RPMI8226 (cell line): ENCODE measurements around the gene CEACAM7.
A peak's percentile ranks its signal among the peaks of the same experiment; 100 is the strongest.
"Not testable (repeated sequence)": the region's sequence is repeated elsewhere in the genome, so short reads cannot be mapped to it uniquely, and the experiment has no call there.

Experiments used
- DNase-seq: peaks from one replicate; pipeline ENCODE4 v3.0.0-alpha.2; 2015

CEACAM7 gene

DNA sequence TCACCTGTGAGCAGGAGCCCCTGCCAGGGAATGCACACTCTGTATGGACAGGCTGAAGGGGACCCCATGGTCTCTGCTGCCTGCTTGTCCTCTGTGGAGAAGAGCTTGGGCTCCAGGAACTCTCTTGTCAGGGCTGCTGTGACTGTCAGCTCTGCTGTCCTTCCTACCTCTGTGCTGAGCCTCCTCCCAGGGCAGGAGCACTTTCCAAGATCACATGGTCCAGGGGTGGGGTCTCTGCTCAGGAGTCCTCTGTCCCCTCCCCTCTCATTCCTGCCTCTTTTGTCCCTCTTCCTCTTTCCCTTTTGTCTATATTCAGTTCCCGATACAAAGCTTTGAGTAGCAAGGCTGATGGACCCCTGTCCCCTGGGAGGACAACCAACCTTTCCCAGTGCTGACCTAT lies at the start of gene CEACAM7:
TSS of gene CEACAM7 (minus strand) at position 173 of the 400 bp plus-strand sequence. CDS start at position 68, 105 bp downstream.
- no peak for DNase-seq

GRCh38 chr19:41735071-41735600 lies 47.1 kb upstream of the CEACAM7 start:
- DNase-seq = no peak

- DNase-seq = no peak
Observed at GRCh38 chr19:41734585-41734984, 46.5 kb upstream of the CEACAM7 start.

- DNase-seq = no peak
Observed at GRCh38 chr19:41734156-41734555, 46.1 kb upstream of the CEACAM7 start.

GRCh38 chr19:41726493-41726892 lies 38.4 kb upstream of the CEACAM7 start:
- no peak for DNase-seq

DNA sequence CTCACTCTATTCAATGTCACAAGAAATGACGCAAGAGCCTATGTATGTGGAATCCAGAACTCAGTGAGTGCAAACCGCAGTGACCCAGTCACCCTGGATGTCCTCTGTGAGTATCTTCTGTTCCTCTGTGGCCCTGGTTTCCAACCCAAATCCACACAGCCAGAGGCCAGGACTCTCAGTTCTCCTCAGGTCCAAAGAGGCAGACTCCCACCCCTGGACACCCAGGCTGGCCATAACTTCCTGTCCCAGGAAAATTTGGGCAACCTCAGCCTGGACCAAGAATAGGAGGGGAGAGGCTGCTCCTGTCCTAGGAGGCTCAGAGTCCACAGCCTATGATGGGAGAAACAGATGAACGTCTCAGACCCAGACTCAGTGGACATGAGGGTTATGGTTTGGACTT lies 32.0 kb upstream of the CEACAM7 start:
- no peak for DNase-seq

DNA sequence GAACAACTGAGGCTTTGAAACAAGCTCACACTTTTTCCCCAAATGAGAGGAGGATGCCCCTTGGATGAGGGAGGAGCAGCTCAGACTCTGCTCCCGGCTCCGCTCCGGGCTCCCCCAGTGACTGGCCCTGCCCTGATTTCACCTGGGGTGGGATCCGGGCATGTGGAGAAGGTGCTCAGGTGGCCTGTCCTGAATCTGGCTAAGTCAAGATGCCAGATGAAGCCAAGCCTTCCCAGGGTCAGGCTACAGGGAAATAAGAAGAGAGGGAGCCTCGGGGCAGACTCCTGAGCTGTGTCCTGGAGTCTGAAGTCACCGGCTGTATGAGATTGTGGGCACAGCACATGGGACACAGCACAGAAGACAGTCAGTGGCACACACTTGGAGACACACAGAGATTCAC lies 30.7 kb upstream of the CEACAM7 start:
- DNase-seq = no peak

DNA sequence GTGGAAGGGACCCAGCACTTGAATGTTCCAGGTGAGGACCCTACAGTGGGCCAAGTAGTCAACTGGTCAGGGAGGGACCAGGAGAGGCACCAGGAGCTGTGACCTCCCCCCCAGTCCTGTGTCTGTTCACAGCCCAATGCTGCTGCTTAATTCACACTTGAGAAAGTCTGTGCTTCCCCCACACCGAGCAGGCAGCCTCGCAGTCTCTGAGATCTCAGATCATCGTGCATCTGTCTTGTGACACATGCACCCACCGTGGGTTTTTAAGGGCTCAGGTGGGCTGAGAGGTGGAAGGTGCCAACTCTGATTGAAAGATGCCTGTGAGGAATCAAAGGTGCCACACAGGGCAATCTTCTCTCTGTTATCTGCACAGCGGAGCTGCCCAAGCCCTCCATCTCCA lies 26.5 kb upstream of the CEACAM7 start:
- no peak for DNase-seq

DNA sequence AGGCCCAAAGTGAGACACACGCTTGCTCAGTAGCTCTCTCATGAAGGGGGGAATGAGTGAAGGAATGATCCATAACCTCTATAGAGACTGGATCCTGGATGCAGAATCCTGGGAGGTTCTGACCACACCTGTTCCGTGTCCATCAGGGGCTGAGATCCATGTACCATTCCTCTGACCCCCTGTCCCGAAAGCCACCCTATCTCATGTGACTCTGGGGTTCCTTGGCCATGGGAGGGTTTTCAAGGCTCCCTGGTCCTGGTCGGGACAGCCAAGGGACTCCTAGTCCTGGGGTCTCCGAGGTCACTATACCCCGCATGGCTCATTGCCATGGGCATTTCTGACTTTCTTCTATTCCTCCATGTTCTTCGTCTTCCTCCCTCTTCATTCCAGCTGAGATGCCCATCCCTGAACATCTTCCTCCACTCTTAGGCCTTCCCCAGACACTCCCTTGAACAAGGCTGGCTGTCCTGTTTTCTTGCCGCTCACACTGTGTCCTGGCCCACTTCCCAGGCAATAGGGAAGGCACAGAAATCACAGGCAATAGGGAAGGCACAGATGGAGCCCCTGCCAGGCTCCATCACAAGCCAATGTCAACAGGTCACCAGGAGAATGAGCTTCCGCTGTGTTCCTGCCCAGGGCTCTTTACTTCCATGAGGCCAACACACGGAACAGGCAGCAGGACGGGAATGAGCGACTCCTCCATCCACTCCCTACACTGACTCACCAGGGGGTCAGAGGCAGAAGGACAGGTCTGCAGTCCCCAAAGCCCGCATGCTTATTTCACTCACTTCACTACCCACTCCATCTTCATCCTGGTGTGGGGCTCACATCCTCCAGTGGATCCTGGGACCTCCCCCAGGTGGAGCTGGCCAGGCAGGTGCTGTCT lies 23.5 kb upstream of the CEACAM7 start:
- no peak for DNase-seq

- no peak for DNase-seq
Observed at GRCh38 chr19:41709951-41710645, 22.0 kb upstream of the CEACAM7 start.

DNA sequence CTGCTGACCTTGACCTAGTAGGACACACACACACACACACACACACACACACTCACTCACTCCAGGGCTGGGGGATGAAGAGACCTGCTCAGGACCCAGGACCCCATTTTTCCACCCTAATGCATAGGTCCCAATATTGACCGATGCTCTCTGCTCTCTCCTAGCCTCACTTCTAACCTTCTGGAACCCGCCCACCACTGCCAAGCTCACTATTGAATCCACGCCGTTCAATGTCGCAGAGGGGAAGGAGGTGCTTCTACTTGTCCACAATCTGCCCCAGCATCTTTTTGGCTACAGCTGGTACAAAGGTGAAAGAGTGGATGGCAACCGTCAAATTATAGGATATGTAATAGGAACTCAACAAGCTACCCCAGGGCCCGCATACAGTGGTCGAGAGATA lies 21.4 kb upstream of the CEACAM7 start:
- not testable (repeated sequence) for DNase-seq

DNA sequence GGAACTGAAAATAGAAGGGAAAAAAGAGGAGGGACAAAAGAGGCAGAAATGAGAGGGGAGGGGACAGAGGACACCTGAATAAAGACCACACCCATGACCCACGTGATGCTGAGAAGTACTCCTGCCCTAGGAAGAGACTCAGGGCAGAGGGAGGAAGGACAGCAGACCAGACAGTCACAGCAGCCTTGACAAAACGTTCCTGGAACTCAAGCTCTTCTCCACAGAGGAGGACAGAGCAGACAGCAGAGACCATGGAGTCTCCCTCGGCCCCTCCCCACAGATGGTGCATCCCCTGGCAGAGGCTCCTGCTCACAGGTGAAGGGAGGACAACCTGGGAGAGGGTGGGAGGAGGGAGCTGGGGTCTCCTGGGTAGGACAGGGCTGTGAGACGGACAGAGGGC lies 20.4 kb upstream of the CEACAM7 start, which contains the start of gene CEACAM5:
TSS of gene CEACAM5 (plus strand) at position 146 of the 400 bp plus-strand sequence. CDS start at position 252, 106 bp downstream.
- peak; percentile 5 for DNase-seq

- DNase-seq = no peak
Observed at GRCh38 chr19:41707871-41708371, 19.9 kb upstream of the CEACAM7 start.

DNA sequence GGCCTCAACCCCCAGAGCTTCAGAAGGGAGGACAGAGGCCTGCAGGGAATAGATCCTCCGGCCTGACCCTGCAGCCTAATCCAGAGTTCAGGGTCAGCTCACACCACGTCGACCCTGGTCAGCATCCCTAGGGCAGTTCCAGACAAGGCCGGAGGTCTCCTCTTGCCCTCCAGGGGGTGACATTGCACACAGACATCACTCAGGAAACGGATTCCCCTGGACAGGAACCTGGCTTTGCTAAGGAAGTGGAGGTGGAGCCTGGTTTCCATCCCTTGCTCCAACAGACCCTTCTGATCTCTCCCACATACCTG lies 19.4 kb upstream of the CEACAM7 start:
- no peak for DNase-seq

DNA sequence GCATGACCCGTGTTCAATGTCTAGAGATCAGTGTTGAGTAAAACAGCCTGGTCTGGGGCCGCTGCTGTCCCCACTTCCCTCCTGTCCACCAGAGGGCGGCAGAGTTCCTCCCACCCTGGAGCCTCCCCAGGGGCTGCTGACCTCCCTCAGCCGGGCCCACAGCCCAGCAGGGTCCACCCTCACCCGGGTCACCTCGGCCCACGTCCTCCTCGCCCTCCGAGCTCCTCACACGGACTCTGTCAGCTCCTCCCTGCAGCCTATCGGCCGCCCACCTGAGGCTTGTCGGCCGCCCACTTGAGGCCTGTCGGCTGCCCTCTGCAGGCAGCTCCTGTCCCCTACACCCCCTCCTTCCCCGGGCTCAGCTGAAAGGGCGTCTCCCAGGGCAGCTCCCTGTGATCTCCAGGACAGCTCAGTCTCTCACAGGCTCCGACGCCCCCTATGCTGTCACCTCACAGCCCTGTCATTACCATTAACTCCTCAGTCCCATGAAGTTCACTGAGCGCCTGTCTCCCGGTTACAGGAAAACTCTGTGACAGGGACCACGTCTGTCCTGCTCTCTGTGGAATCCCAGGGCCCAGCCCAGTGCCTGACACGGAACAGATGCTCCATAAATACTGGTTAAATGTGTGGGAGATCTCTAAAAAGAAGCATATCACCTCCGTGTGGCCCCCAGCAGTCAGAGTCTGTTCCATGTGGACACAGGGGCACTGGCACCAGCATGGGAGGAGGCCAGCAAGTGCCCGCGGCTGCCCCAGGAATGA lies 18.9 kb upstream of the CEACAM7 start:
- DNase-seq = peak; percentile 64

DNA sequence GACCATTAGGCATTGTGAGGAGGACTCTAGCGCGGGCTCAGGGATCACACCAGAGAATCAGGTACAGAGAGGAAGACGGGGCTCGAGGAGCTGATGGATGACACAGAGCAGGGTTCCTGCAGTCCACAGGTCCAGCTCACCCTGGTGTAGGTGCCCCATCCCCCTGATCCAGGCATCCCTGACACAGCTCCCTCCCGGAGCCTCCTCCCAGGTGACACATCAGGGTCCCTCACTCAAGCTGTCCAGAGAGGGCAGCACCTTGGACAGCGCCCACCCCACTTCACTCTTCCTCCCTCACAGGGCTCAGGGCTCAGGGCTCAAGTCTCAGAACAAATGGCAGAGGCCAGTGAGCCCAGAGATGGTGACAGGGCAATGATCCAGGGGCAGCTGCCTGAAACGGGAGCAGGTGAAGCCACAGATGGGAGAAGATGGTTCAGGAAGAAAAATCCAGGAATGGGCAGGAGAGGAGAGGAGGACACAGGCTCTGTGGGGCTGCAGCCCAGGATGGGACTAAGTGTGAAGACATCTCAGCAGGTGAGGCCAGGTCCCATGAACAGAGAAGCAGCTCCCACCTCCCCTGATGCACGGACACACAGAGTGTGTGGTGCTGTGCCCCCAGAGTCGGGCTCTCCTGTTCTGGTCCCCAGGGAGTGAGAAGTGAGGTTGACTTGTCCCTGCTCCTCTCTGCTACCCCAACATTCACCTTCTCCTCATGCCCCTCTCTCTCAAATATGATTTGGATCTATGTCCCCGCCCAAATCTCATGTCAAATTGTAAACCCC lies 17.5 kb upstream of the CEACAM7 start:
- peak; percentile 39 for DNase-seq

- DNase-seq = no peak
Observed at GRCh38 chr19:41703602-41704293, 15.7 kb upstream of the CEACAM7 start.

DNA sequence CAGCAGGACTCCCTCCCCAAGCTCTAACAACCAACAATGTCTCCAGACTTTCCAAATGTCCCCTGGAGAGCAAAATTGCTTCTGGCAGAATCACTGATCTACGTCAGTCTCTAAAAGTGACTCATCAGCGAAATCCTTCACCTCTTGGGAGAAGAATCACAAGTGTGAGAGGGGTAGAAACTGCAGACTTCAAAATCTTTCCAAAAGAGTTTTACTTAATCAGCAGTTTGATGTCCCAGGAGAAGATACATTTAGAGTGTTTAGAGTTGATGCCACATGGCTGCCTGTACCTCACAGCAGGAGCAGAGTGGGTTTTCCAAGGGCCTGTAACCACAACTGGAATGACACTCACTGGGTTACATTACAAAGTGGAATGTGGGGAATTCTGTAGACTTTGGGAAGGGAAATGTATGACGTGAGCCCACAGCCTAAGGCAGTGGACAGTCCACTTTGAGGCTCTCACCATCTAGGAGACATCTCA lies 14.1 kb upstream of the CEACAM7 start:
- DNase-seq = peak; percentile 66

DNA sequence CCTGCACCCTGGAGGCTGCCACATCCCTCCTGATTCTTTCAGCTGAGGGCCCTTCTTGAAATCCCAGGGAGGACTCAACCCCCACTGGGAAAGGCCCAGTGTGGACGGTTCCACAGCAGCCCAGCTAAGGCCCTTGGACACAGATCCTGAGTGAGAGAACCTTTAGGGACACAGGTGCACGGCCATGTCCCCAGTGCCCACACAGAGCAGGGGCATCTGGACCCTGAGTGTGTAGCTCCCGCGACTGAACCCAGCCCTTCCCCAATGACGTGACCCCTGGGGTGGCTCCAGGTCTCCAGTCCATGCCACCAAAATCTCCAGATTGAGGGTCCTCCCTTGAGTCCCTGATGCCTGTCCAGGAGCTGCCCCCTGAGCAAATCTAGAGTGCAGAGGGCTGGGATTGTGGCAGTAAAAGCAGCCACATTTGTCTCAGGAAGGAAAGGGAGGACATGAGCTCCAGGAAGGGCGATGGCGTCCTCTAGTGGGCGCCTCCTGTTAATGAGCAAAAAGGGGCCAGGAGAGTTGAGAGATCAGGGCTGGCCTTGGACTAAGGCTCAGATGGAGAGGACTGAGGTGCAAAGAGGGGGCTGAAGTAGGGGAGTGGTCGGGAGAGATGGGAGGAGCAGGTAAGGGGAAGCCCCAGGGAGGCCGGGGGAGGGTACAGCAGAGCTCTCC lies 13.5 kb upstream of the CEACAM7 start:
- peak; percentile 33 for DNase-seq

DNA sequence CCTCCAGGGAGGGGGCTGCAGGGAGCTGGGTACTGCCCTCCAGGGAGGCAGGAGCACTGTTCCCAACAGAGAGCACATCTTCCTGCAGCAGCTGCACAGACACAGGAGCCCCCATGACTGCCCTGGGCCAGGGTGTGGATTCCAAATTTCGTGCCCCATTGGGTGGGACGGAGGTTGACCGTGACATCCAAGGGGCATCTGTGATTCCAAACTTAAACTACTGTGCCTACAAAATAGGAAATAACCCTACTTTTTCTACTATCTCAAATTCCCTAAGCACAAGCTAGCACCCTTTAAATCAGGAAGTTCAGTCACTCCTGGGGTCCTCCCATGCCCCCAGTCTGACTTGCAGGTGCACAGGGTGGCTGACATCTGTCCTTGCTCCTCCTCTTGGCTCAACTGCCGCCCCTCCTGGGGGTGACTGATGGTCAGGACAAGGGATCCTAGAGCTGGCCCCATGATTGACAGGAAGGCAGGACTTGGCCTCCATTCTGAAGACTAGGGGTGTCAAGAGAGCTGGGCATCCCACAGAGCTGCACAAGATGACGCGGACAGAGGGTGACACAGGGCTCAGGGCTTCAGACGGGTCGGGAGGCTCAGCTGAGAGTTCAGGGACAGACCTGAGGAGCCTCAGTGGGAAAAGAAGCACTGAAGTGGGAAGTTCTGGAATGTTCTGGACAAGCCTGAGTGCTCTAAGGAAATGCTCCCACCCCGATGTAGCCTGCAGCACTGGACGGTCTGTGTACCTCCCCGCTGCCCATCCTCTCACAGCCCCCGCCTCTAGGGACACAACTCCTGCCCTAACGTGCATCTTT lies 12.5 kb upstream of the CEACAM7 start:
- DNase-seq = no peak
